Stimulated activated CD8-positive, alpha-beta memory T cell treated with anti-CD3 and anti-CD28 coated beads, Interleukin-12 subunit alpha, Interleukin-12 subunit beta, amount 100 ng/mL, for 4 hours (primary cell): ENCODE measurements around the gene PRRG2.

Source experiments
- DNase-seq: peaks from one replicate; pipeline ENCODE4 v3.0.0-alpha.2; 2020; ENCODE audit warnings: low read depth

The PRRG2 gene

DNA sequence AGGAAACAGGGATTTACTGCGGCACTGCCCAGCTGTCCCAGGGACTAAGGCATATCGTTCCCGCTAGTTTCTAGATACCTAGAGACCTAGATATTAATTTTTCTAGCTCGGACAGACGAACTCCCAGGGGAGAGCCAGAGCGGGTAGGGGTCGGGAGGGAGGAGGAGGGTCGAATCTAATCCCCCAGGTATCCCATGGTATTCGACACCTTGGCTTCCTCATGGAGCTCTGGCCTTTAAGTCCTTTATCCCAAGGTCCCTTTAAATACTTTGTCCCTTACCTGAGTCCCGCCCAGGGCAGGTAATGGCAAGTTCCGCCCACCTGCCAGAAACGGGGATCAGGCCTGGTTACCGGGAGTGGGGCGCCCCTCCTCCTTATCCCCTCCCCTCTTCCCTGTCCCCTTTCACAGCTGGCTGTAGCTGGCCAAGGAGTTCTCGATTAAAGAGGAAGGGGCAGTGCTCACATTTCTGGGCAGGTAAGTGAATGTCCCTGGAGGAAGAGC is at the start of gene PRRG2:
Gene PRRG2, plus strand, starts transcription at position 310 of the 502 bp plus-strand sequence. CDS start 1,904 bp downstream, outside the sequence.
- DNase-seq, result no peak

DNA sequence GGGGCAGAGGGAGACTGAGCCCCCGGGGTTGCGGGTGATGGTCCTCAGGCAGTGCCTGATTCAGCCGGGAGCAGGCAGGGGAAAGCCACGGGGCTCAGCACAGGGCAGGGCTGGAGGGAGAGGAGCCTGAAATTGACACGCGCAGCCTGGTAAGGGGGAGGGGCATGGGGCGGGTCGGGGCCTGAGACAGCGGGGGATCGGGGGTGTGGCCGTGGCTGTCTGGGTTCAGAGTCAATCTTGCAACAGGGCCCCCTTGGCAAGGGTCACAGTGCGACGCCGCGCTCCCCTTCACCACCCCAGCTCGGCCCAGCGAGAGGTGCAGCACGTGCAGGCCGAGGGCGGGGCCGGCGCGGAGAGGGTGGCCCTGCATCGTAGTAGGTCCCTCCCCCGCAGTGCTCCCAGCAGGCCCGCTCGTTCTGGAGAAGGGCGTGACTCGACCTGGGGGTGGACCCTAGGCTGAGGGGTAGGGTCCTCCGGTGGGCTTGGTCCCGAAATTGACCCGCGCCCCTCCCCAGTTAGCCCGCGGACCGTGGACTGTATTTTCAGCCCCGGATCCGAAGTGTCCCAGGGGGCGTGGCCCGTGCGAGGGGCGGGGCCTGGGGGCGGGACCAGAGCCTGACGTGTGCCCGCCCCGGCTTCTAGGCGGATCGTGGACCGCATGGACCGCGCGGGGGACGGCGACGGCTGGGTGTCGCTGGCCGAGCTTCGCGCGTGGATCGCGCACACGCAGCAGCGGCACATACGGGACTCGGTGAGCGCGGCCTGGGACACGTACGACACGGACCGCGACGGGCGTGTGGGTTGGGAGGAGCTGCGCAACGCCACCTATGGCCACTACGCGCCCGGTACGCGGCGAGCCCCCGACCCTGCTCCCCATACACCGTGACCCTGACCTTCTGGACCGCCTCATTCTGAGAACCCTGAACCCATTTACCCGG is 47.3 kb upstream of the PRRG2 start:
- peak; percentile 79 for DNase-seq

DNA sequence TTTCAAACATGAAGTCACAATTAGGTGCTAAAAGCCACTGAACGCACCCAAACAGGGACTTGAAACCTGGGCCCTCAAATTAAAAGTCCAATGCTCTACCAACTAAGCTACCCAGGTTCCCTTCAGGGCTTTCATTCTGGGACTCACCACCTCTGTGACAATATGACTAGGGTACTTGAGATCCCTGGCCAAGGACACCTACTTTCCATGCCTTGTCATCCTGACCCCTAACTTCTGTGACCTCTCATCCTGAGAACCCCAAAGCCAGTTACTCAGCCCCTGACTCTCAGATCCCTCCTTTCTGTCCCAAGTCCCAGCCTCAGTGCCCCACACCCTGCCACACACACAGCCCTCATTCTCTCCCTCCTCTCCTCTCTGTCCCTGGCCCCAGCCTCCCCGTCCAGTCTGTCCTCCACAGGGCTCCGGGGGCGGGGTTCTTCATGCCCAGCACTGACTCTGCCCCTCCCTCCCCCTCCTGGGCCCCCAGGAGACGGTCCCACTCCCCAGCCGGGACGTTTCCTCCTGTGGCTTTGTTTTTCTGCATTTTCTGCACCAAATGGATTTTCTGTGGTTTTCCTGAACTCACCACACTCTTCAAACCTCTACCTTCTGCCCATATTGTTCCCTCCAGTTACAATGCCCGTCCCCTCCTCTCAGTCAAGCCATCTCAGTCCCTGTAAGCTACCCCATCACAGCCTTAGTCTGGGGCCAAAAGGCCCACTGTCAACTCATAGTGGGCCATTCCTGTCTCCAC is 46.3 kb upstream of the PRRG2 start:
- DNase-seq, result no peak

- DNase-seq, result no peak
These were observed 44.1 kb upstream of the PRRG2 start for GRCh38 chr19:49536921-49537462.

DNA sequence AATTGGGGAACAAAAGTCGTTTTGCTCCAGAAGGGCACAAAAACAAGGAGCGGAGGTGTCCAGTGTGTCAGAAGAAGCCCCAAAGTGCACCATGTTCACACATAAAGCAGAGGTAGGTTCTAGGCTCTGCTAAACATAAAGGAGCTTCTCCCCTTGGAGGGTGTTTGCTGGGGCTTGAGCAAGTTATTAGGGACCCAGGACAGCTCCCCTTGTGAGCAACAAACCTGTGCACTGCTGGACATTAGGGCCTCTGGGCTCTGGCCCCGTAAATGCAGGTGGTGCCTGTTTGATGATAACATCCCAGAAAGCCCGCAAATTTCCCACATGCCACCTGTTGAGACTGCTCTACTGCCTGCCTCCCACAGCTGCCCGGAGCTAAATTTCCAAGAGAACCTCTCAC is 42.5 kb upstream of the PRRG2 start:
- no peak for DNase-seq

GRCh38 chr19:49539192-49539952 is 41.7 kb upstream of the PRRG2 start:
- no peak for DNase-seq

GRCh38 chr19:49541914-49542313 is 39.2 kb upstream of the PRRG2 start:
- DNase-seq, result no peak

- no peak for DNase-seq
These were observed 38.7 kb upstream of the PRRG2 start for GRCh38 chr19:49542446-49542845.

DNA sequence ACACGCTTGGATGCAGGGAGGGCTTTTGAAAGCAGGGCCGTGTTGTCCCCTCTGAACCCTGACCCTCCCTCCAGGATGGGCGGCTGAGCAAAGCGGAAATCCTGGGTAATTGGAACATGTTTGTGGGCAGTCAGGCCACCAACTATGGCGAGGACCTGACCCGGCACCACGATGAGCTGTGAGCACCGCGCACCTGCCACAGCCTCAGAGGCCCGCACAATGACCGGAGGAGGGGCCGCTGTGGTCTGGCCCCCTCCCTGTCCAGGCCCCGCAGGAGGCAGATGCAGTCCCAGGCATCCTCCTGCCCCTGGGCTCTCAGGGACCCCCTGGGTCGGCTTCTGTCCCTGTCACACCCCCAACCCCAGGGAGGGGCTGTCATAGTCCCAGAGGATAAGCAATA is 38.1 kb upstream of the PRRG2 start:
- no peak for DNase-seq

GRCh38 chr19:49544154-49544553 is 37.0 kb upstream of the PRRG2 start:
- DNase-seq, result no peak

GRCh38 chr19:49546825-49547565 is 34.1 kb upstream of the PRRG2 start:
- DNase-seq, result no peak

GRCh38 chr19:49549045-49549444 is 32.1 kb upstream of the PRRG2 start:
- no peak for DNase-seq

GRCh38 chr19:49551531-49551930 is 29.6 kb upstream of the PRRG2 start:
- DNase-seq, result no peak

DNA sequence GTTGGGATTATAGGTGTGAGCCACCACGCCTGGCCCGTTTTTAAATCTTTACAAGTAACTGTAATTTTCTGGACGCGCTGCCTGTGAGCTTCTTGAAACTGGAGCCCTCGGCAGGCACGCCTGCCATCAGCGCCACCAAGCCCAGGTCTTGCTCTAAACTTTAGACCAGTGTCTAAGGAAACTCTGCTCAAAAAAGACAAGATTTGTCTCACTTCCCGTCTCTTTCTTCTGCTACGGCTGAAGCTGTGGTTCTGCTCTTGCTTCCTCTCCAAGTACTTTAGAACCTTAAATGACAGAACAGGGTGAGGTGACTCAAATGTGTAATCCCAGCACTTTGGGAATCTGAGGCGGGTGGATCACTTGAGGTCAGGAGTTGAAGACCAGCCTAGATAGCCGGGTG is 28.4 kb upstream of the PRRG2 start:
- DNase-seq, result no peak

DNA sequence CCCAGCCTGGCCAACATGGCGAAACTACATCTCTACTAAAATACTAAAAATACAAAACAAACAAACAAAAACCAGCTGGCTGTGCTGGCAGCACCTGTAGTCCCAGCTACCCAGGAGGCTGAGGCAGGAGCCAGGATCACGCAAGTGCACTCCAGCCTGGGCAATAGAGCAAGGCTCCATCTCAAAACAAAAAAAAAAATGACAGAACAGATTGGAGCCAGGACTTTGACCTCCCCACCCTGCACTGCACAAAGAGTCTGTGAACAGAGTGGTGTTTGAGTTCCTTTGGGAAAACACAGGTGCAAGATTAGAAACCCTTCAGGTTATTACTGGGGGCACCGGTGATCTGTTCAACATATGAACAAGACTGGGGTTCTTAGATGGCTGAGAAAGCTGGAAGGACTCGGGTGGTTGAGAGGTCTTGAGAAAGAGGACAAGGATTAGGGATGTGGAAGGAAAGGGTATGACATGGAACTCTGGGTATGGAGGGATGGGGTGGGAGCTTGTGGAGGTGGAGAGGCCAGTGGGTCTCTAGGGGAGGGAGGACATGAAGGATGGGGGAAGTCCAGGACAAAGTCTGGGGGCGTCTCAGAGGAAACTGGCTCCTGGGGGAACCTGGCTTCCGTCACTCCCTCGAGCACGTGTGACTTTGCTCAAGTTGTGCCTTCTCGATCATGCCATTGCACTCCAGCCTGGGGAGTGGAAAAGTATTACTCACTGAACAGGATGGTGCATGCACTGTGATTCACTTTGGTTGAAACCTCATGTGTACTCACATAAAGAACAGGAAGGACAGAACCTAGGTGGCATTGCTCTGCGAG is 27.5 kb upstream of the PRRG2 start:
- no peak for DNase-seq

- no peak for DNase-seq
These were observed 26.4 kb upstream of the PRRG2 start for GRCh38 chr19:49554701-49555181.

- no peak for DNase-seq
These were observed 25.3 kb upstream of the PRRG2 start for GRCh38 chr19:49555600-49556411.

GRCh38 chr19:49556412-49557398 is 24.4 kb upstream of the PRRG2 start:
- DNase-seq, result no peak
